ENCODE results near the gene PTPN13.
A peak's percentile ranks its signal among the peaks of the same experiment; 100 is the strongest.

Gene PTPN13

DNA sequence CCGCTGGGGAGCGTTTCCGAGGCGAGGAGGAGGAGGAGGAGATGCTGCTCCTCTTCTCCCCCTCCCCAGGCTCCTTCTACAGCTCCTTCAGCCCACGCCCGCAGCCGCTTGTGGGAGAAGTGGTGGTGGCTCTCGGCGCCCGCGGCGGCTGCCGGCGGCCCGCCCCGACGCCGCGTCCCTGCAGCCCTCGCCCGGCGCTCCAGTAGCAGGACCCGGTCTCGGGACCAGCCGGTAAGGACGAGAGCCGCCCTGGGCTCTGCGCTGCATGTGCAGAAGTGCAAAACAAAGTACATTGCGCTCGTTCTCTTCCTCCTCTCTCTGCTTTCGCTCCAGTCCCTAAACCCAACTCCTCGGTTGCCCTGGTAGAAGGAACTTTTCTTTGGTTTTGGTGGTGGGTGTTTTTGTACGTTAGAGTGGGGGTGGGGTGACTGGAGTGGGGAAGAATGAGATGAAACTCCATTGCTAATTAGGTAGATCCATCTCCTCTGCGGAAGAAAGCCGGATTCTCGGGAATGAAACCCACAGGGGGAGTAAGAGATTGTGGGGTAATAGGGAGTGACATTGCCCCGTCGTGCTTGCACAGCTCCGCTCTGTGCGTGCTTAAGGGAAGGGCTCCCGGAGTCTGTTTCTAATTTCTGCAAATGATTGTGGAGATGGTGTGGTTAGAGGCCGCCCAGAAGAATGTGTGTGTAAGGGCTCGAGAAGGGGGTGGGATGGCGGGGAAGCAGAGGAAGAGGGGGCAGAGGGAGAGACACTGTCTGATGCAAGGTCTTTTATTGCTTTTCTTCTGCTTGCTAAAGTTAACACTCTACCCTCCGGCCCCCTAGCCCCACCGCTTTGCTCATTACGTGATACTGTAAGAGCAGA lies 677 bp downstream of the PTPN13 start:
- DNase-seq: peak; percentile 99

DNA sequence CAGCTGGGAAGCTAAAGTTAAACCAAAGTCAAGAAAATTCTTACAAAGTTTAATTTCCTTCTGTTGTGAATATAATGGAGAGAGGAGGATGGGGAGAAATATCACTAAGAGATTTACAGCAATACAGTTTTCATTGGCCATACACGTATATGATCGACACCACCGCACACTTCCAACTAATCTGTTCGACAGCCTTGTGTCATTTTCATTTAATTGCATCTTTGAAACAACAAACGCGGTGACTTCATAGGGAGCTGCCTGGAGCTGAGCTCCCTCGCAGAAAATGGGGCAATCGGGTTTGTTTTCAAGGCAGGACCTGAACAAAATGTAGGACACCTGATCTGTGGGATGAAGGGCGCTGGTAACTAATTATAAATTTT lies 1.3 kb downstream of the PTPN13 start:
- no peak for DNase-seq

DNA sequence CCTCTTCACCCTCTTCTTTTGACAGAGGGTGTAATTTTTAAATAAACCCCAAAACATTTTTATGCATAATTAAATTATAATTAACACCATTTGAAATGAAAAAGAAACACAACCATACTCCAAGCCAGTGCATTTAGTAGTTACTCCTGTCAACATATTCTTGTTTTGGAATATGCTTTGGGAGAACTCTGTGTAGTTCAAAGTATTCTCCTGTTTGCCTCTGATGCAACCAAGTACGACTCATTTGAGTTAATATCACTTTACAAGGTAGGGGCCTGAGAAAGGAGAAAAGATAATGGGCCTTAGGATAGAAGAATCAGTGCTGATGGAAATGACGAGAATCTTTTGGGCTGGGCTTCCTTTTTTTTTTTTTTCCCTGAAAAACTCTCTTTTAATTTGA lies 2.7 kb downstream of the PTPN13 start:
- DNase-seq: peak; percentile 54

DNA sequence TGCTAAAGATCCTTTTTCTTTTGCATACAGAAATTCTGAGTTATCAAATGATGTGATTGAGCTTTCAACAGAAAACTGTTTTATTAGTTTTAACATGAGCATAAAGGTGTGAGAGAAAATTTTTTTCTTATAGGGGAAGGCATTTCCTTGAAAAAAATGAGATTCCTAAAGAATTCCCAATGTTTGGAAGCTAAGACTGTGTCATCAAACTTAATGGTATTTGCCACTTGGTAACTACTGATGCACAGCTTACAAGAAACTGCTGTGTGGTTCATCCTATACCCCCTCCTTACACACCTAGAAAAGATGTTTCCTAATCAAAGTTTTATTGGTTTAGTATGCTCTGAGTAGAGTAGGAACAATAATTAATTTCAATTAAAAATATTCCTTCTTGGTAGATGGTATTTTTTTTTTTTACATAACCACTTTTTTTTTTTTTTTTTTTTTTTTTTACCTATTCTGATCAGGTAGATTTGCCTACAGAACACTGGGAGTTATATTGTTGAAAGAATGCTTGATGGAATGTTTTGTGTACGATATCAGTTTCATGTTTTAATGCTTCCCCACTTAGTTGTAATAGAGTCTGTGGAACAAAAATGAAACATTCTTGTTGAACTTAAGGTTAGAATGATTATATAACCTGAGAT lies 6.0 kb downstream of the PTPN13 start:
- peak; percentile 11 for DNase-seq

DNA sequence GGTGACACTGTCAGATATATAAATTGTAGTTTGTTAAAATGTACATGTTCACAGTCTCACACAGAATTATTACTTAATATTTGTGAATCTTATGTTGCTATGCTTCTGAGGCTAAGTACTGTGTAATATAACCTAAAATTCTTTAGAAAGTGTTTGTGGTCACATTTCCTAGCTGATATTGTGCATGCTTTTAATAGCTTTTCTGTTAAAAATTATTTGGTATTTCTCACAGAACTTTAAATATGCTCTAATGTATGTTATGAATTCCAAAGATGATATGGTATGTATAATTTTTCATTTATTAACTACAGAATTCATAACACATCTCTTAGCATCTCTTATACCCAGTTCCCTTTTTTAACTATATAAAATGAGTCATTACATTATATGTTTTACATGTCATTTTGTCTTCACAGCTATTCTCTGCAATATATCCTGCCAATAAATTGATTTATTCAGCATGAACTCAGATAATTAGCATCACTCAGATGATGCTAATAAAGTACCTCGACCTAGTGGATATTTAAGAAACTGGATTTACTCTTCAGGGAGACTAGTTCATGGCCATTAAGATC lies 9.3 kb downstream of the PTPN13 start:
- DNase-seq: peak; percentile 16

DNA sequence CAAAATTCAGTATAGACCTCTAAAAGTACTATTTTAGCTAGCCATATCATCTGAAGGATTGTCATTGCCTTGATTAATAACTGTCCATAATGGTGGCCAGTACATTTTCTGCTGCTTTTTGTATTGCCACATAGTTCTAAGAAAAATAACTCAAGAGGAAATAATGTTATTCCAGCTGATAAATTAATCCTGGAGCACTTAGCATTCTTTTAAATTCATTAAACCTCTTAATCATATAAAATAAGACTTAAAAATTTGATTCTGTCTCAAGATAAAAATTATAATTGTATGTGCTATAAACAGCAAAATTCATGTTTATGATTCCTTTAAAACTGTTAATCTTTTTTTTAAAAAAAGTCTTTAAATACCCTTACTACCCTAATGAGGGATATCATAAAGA lies 12.7 kb downstream of the PTPN13 start:
- DNase-seq: no peak

DNA sequence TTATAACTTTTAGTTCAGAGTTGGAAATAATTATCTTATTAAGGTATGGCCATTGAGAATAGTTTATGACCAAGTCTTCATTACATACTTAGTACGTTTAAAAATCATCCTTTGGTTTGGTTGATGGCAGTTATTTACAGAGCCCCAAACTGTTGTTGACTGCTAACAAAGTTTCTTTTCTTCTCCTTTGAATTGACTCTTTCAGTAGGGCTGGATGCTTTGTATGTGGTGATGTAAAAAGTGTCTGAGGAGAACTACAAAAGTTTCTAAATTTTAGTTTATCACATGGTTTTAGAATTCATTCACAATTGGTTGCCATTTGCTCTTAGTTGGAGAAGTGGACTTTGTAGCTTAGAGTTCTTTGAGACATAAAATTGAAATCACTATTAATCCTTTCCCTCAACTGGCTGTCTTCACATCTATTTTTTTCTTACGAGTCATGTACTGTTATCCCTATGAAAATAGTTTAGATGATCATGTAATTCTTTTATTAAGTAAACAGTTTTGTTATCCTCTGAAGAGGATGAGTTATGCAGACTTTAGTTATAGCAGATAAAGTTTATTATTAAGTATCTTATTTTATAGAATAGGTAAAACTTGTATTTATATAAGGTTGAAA lies 14.8 kb downstream of the PTPN13 start:
- peak; percentile 21 for DNase-seq

DNA sequence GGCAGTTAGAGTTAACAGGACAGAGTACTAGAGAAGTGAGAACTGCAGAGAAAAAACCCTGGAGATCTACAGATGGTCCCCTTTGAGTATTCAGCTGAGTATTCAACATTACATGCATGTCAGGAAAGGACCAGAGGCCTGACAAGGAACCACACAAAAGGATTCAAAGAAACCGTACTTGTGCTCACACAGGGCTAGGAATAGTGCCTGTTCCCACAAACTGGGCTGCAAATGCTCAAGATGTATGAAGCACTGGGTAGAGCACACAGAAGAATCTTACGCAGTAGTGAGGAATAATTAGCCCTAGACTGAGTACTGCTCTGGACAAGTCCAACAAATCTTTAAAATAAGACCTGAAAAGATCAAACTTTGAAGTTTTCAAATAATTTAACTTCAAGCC lies 17.6 kb downstream of the PTPN13 start:
- no peak for DNase-seq

DNA sequence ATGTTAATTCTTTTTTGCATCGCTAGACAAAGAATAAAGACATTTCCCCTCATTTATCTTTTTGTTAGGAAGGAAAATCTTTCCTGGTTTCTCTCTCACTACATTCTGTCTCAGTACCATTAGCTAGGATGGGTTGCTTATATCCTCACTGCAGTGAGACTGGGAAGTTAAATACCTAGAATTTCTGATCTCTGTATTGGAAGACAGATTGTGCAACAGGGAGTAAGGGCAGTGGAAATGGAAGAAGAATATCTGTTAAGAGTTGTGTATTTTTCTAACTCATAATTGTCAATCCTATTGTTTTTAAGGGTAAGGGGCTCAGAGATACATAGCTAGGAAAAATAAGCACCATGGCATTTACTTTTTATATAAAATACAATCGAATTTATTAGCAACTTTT lies 19.6 kb downstream of the PTPN13 start:
- DNase-seq: peak; percentile 12

DNA sequence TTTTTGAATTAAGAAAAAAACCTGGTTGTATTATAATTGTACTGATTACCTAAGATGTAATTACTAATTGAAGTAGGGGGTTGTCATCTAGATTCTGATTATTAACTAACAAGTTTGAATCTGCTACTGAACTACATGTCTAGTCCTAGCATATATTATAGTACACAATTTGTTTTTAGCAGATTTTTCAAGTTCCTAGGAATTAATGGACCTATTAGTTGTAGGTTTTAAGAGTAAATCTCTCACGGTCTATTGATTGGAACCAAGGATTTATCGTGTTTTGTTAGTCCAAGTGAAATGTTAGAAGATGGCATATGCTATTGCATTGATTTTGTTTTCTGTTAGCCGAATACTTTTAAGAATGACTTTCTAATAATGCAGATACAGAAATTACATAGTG lies 20.8 kb downstream of the PTPN13 start:
- no peak for DNase-seq

DNA sequence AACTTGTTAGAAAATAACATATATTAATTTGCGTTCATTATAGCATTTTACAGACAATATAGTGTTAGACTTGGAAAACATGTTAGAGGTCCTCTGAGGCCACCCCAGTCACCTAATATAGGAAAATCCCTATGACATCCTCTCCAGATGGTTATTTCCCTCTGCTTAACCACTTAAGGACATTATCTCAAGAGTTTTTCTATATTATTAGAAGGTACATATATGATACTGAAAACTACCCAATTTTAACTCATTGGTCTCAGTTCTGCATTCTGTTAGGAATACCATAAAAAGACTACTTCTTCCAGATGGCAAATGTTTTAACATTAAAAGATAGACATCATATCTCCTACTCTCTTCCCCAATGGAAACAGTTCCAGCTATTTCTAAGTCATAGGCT lies 21.4 kb downstream of the PTPN13 start:
- no peak for DNase-seq

DNA sequence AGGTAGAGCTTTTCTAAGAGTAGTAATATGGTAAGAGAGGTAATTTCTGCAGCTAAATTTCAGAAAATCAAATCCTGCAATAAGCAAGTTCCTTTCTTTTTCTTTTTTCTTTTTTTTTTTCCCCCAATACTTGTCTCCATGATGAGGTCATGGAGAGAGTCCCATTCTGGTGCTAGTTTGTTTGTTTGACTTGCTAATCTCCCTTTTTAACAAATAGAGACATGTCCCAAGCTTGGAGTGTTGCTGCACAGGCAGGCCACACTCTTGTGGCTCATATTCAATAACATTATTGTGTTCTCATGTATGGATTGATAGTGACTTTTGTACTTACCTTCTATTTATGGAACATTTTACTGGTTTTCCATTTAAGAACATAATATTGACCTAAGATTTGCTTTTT lies 25.5 kb downstream of the PTPN13 start:
- DNase-seq: no peak

DNA sequence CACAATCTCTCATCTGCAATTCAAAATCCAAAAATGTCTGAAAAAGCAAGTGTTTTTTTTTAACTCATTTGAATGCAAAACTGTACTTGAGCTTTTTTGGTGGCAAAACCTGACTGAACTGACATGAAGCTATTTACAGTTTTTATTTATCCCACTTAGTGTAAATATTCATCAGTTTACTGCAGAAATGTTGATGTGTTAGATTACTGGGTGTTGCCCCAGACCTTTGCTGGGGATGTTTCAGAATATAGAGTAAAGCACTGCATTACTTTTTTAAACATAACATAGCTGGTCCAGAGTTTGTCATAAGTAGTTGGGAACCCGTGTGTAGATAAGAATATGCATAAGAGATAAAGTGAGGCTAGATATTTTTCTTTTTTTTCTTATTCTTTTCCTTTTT lies 27.3 kb downstream of the PTPN13 start:
- no peak for DNase-seq

DNA sequence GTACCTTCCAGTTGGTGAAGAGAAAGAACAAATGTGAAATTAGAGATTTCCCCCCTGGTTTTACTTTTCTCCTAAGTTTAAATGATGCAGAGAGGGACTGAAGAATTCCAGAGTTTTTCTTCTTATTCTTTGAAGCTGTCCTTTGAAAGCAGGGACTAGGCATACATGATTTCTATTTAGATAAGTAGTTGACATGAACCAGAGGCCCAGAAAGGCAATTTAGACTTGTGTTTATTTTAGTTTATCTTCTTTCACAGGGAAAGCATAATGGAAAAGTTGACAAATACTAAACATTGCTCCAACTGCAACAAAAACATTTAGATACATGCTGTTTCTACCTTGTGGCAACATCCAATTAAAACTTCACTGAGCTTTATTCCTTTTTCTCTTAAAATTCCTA lies 32.0 kb downstream of the PTPN13 start:
- DNase-seq: no peak

DNA sequence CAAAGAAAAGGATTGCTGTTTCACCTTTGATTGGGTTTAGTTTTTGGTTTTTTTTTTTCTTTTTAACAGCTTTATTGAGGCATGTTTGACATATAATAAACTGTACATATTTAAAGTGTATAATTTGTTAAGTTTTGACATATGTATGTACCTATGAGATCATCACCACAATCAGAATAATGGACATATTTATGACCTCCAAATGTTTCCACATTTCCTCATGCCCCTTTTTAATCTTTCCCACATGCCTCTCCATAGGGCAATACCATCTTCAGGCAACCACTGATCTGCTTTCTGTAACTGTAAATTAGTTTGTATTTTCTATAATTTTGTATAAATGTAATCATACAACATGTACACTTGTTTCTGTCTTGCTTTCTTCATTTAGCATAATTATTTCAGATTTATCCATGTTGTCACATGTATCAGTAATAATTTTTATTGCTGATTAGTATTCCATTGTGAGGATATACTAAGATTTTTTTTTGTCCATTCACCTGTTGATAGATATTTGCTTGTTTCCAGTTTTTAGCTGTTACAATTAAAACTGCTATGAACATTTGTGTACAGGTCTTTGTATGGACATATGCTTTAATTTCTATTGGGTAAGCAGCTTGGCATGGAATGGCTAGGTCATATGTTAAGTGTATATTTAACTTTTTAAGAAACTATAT lies 33.5 kb downstream of the PTPN13 start:
- no peak for DNase-seq

DNA sequence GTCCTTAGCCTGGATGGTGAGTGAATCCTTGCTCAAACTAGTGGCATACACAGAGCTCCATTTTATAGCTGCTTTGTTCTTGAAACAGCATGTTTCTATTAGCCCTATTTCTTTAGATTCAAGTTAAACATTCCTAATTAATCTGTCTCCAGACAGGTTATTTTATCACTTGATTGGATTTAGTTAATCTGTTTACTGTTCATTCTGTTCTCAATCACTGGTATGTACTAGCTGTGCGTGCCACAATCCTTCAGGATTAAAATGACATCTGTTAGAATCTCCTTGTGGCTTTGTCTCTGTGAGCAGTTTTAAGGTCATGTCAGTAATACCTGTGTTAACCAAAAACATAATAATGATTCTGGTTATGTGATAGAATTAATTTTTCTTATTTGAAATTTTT lies 36.5 kb downstream of the PTPN13 start:
- DNase-seq: no peak

DNA sequence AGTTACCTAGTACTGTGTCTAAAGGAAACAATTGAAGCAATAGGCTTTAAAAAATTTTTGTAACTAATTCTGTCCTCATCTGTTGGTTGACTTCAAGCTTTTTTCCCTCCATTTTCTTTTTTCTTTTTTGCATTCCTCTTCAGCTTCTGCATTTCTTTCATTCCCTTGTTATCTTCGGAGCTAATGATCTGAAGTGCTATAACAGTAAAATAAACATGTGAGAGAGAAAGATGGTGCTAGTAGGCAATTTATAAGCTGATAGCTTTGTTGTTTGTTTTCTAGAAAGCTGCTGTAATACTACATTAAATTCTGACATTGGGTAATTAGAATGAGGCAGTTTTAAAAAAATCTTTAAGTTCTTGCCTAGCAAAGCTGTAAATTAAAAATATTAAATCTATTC lies 37.1 kb downstream of the PTPN13 start:
- no peak for DNase-seq

DNA sequence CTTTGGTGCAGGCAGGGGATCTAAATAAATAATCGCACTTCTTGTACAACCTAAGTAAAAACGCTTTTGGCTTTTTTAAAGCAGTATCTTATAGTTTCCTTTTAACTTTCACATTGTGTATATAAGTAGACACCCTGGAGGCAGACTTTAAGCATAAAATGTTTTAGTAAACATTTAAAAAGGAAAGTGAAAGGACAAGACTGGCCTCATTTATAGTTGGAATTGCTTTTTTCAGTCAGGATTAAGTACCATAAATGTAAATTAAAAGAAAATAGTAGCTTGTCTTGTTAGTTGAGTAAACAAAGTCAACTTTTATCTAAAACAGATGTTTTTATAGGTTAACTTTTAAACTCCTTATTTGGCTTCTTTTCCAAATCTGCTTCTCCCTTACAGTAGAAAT lies 39.7 kb downstream of the PTPN13 start:
- no peak for DNase-seq

DNA sequence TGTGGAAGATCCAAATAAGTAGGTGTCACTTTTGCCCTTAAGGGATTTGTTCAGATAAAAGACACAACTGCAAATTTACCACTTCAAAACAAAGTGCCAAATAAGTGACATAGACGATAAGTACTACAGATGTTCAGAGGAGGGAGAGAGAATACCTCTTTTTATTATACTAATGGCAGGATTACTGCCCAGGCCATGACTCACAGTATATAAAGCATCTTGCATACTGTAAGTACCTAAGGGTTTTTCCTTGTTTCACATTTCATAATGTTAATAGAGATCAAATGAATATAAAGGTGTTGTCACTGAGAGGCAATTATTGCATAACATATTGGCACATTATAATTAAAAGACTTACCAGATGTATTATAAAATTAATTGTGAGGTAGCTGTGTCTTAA lies 46.4 kb downstream of the PTPN13 start:
- DNase-seq: peak; percentile 34

DNA sequence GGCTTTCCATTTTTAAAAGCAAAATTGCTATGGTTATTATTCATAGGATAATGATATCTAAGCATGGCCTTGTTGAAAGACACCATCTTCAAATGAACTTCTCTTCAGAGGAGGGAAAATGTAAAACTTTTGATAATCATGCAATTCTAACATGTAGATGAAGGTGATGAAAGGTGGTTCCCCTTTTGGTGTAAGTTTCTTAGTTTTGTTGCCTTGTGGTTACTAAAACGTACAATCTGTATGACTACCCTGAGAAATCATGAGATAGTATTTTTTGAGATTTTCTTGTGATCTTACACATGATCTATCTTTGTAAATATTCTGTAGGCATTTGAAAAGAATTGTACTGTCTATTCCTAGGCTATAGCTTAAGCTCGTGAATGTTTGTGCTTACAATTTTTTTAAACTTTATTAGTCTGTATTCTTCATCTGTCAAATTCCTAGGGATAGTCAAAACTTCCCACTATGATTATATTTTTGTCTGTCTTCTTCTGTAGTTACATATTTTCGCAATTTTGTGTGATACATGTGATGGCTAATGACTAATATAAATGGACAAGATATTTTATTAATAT lies 47.5 kb downstream of the PTPN13 start:
- DNase-seq: no peak

DNA sequence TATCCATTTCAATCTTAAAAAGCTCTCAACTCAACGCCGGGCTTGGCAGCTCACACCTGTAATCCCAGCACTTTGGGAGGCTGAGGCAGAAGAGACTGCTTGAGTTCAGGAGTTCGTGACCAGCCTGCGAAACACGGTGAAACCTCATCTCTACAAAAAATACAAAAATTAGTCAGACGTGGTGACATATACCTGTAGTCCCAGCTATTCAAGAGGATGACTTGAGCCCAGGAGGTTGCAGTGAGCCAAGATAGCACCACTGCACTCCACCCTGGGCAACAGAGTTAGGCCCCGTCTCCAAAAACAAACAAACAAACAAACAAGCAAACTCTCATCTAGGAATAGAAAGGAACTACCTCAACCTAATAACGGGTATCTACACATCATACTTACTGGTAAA lies 50.8 kb downstream of the PTPN13 start:
- no peak for DNase-seq

DNA sequence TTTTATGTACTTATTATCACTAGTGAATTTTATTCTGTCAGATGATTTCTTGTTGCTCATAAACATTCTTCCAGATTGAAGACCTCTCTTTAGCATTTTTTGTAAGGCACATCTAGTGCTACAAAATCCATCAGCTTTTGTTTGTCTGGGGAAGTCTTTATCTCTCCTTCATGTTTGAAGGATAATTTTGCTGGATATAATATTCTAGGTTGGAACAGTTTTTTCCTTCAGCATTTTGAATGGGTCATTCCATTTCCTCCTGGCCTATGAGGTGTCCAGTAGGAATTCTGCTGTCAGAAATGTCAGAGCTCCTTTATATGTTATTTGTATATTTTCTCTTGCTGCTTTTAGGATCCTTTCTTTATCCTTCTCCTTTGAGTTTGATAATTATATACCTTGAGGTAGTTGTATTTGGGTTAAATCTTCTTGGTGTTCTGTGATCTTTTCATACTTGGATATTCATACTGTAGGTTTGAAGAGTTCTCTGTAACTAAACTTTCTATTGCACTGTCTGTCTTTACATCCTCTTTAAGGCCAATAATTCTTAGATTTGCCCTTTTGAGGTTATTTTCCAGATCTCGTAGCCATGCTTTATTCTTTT lies 58.3 kb downstream of the PTPN13 start:
- no peak for DNase-seq
